ENCODE results near the gene KPNA6. TPM values are rescaled to one million over a fixed set of nuclear protein-coding genes. Genes with fewer than 3 reads are reported as not detected.
"Not testable (repeated sequence)": the region's sequence is repeated elsewhere in the genome, so short reads cannot be mapped to it uniquely, and the experiment has no call there.

The KPNA6 gene
- total and polyA plus RNA-seq, 2 donors (not counting 3 experiments of a cell fraction or from before 2014, with no cell fraction given): 22.1 to 85.6 TPM

- H3K4me1 ChIP-seq (ENCODE audit: control insufficient read depth, extremely low read depth, insufficient read depth, low read length): peaks cover 6% of the 10 kb centered on the region
- dilution Hi-C loops (cut with MboI; ENCODE audit: extremely low pct_ligation_motif_present, low sequenced_read_pairs) (no loop called here), intact Hi-C loops (cut with micrococcal nuclease) (no loop called here)
- ChIA-PET CTCF (interaction anchor here (1.7 kb wide), 1 partner anchor 16 kb away, joined by 8 read pairs; no protein-coding TSS in a partner anchor), POLR2A (no interaction called here)
- no peak for DNase-seq (ENCODE audit: low read depth, low spot score)
- FAIRE-seq: no peak
- TF ChIP-seq FOS (IDR thresholded peaks at IDR 0.05; ENCODE audit: borderline replicate concordance, insufficient read depth, low read length) (no peak), JUN (IDR thresholded peaks at IDR 0.05; ENCODE audit: borderline replicate concordance, insufficient read depth, insufficient read length, low read depth) (no peak), POLR2A (IDR thresholded peaks at IDR 0.05; ENCODE audit: low read depth, low read length) (no peak), GATA2 (IDR thresholded peaks at IDR 0.05; ENCODE audit: insufficient read depth, insufficient read length, low read depth, low read length) (no peak), MYC (IDR thresholded peaks at IDR 0.05; ENCODE audit: low read depth, low read length) (no peak), MAX (IDR thresholded peaks at IDR 0.05; ENCODE audit: insufficient read depth, insufficient read length) (no peak), EZH2 (IDR thresholded peaks at IDR 0.05; ENCODE audit: borderline replicate concordance, low read depth, low read length, severe bottlenecking) (no peak), CTCF (IDR thresholded peaks at IDR 0.05; ENCODE audit: extremely low read depth in 1 of 2, insufficient read depth in 1 of 2, low read depth in 1 of 2, low read length in 2 of 2) (no peak), POLR2AphosphoS5 (IDR thresholded peaks at IDR 0.05; ENCODE audit: insufficient read depth, low read depth, low read length) (no peak)
- no peak overlapping the region for H3K4me2 ChIP-seq (ENCODE audit: insufficient read depth, low read length)
- no TSS peak for BruUV-seq (replicated peaks)
- H2AFZ ChIP-seq (ENCODE audit: low read depth, low read length): no peak overlapping the region
- no peaks in the 10 kb centered on the region for H3K9me3 ChIP-seq (replicated peaks; ENCODE audit: control insufficient read depth, insufficient read depth, low read length)
- no peak overlapping the region for H3K4me3 ChIP-seq (replicated peaks in 1 of 3; ENCODE audit: insufficient read depth in 1 of 3, low read depth in 1 of 3, low read length in 3 of 3)
- H3K9me1 ChIP-seq (replicated peaks; ENCODE audit: control insufficient read depth, extremely low read depth, insufficient read depth, low read length): no peaks in the 10 kb centered on the region
- no peaks in the 10 kb centered on the region for H3K27me3 ChIP-seq (ENCODE audit: control insufficient read depth in 2 of 2, insufficient read depth in 2 of 2, low read length in 2 of 2)
- H3K9ac ChIP-seq (replicated peaks; ENCODE audit: extremely low read depth, insufficient read depth, low read length): no peak overlapping the region
- peaks cover 1% of the 10 kb centered on the region for H4K20me1 ChIP-seq (replicated peaks; ENCODE audit: control insufficient read depth, extremely low read depth, insufficient read depth, low read length)
- no peaks in the 10 kb centered on the region for H3K36me3 ChIP-seq (ENCODE audit: control insufficient read depth in 2 of 2, extremely low read depth in 1 of 2, insufficient read depth in 2 of 2, low read length in 2 of 2)
- peaks cover 78% of the 10 kb centered on the region for H3K79me2 ChIP-seq (ENCODE audit: control insufficient read depth, insufficient read depth, low read length)
- no peak overlapping the region for H3K27ac ChIP-seq (ENCODE audit: insufficient read depth, low read depth, low read length)
These were observed 36.2 kb downstream of the KPNA6 start for GRCh38 chr1:32144033-32144432.

GRCh38 chr1:32147799-32148198 lies 39.9 kb downstream of the KPNA6 start:
- FAIRE-seq; H4K20me1 ChIP-seq (replicated peaks; ENCODE audit: control insufficient read depth, extremely low read depth, insufficient read depth, low read length): not testable (repeated sequence)

More at GRCh38 chr1:32147799-32148198, 39.9 kb downstream of the KPNA6 start:
- CTCF ChIA-PET; BruUV-seq (replicated peaks); dilution Hi-C loops (cut with MboI; ENCODE audit: extremely low pct_ligation_motif_present, low sequenced_read_pairs); H3K9me3 ChIP-seq (replicated peaks; ENCODE audit: control insufficient read depth, insufficient read depth, low read length); H3K4me1 ChIP-seq (ENCODE audit: control insufficient read depth, extremely low read depth, insufficient read depth, low read length); POLR2A ChIA-PET; H3K4me3 ChIP-seq (replicated peaks in 1 of 3; ENCODE audit: insufficient read depth in 1 of 3, low read depth in 1 of 3, low read length in 3 of 3); H2AFZ ChIP-seq (ENCODE audit: low read depth, low read length); DNase-seq (ENCODE audit: low read depth, low spot score); H3K9me1 ChIP-seq (replicated peaks; ENCODE audit: control insufficient read depth, extremely low read depth, insufficient read depth, low read length); H3K4me2 ChIP-seq (ENCODE audit: insufficient read depth, low read length); H3K27ac ChIP-seq (ENCODE audit: insufficient read depth, low read depth, low read length); H3K9ac ChIP-seq (replicated peaks; ENCODE audit: extremely low read depth, insufficient read depth, low read length); H3K27me3 ChIP-seq (ENCODE audit: control insufficient read depth in 2 of 2, insufficient read depth in 2 of 2, low read length in 2 of 2); H3K36me3 ChIP-seq (ENCODE audit: control insufficient read depth in 2 of 2, extremely low read depth in 1 of 2, insufficient read depth in 2 of 2, low read length in 2 of 2): not testable (repeated sequence)
- intact Hi-C loops (cut with micrococcal nuclease): loop anchor here (2.0 kb wide), 1 partner anchor 25 kb away; no protein-coding TSS in a partner anchor
- H3K79me2 ChIP-seq (ENCODE audit: control insufficient read depth, insufficient read depth, low read length): peaks cover 67% of the 10 kb centered on the region

All from endothelial cell of umbilical vein (primary cell).